GM19452 (cell line): ENCODE results near the gene SLC39A6.
"Not testable (repeated sequence)": the region's sequence is repeated elsewhere in the genome, so short reads cannot be mapped to it uniquely, and the experiment has no call there.

Experiments
- ATAC-seq: cut with Tn5 transposase; IDR thresholded peaks from one replicate; pipeline ENCODE4 v1.9.1; 2021; ENCODE audit not compliant: unreplicated experiment

Gene SLC39A6

GRCh38 chr18:36064809-36065079, 64.4 kb downstream of the SLC39A6 start:
- not testable (repeated sequence) for ATAC-seq

GRCh38 chr18:36064027-36064808, 64.9 kb downstream of the SLC39A6 start:
- no peak for ATAC-seq

- ATAC-seq, result no peak
These were observed 70.5 kb downstream of the SLC39A6 start for GRCh38 chr18:36058674-36059073.
